NCI-H2196 treated with DMSO at 0.1 percent for 48 hours (cell line): ENCODE measurements around the gene RABGAP1.

Experiments
- DNase-seq: peaks from one replicate; lab custom pipeline; 2025; ENCODE audit not compliant: unreplicated experiment; lab: John Stamatoyannopoulos, UW

The RABGAP1 gene

DNA sequence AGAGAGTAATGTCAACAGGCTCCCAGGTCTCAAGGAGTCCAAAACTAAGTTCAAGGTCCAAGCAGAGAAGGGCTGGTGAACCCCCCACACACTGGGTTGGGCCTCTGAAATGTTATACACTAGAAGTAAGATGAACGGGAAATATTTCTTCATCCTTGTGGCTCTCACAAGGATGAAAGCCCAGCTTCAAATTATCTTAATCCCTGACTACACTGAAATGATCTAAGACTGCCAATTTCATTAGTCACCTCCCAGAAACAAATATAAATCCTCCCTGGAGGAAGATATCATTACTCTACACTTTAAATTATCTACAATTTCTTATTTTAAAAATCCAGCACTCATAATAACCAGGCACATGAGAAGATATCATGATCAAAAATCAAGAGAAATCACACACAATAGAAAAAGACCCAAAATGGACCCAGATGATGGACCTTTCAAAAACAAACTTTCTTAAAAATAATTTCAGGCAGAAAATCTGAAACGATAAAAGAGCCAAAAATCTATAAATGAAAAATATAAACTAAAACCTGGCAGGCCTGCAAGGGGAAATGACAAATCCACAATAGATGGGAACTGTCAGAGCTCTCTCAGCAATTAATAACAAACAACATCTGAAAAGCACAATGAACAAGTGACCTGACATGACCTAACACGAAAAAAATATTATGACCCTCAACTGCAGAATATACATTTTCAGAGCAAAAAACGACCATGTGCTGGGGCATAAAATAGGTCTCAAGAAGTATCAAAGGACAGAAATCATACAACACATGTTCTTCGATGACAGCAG, 210.1 kb downstream of the RABGAP1 start:
- no peak for DNase-seq
